Pancreas (tissue), 10 donors: Measurements from ENCODE around the gene SUGP2. TPM values are rescaled to one million over a fixed set of nuclear protein-coding genes. Genes with fewer than 3 reads are reported as not detected.
A peak's percentile ranks its signal among the peaks of the same experiment; 100 is the strongest.

Experiments used
- ATAC-seq, 4 donors: fragments of 200-7000 bp; cut with Tn5 transposase; one replicate each; pipeline versions ENCODE4 v1.8.0 to v1.9.1; 2020; ENCODE audit warnings: mild to moderate bottlenecking in 4 of 4, moderate library complexity in 4 of 4
- DNase-seq, 6 donors: peaks; one replicate each; pipeline ENCODE4 v3.0.0-alpha.2; 2020
- FAIRE-seq: peaks from 2 replicates; lab custom pipeline; 2012; peaks lifted over from hg19 to GRCh38; lab: Jason Lieb, UNC
- H3K27ac ChIP-seq, 4 donors: fragments of 200-600 bp; sonication (generic); 1 replicate in 3 of 4; 2 replicates in 1 of 4; pipeline versions ENCODE4 v1.5.0 to v1.8.0; 2020
- H3K27me3 ChIP-seq, 4 donors: fragments of 200-600 bp; one replicate each; pipeline ENCODE4 v1.8.0; 2021
- H3K36me3 ChIP-seq, 3 donors: fragments of 200-600 bp; sonication (generic) in 1 of 3; one replicate each; pipeline versions ENCODE4 v1.5.0 to v1.8.0; 2020 to 2021
- H3K4me1 ChIP-seq, 3 donors: fragments of 200-600 bp; one replicate each; pipeline ENCODE4 v1.8.0; 2021
- H3K4me3 ChIP-seq, 4 donors: fragments of 200-600 bp; sonication (generic) in 2 of 4; one replicate each; pipeline versions ENCODE4 v1.5.0 to v1.8.0; 2020 to 2021
- H3K9me3 ChIP-seq, 4 donors: fragments of 200-600 bp; one replicate each; pipeline ENCODE4 v1.8.0; 2021
- CTCF ChIP-seq, 4 donors: fragments of 200-600 bp; sonication (generic) in 3 of 4; IDR thresholded peaks; one replicate each; pipeline versions ENCODE4 v1.5.0 to v1.8.0; 2021; ENCODE audit warnings: antibody characterized with exemption in 4 of 4
- WGBS, 2 donors: extraction: QIAGEN DNeasy Blood & Tissue Kit; methylation state at CpG; one replicate each; pipeline ENCODE4 v1.1.7; 2013; 5-methylcytosine and 5-hydroxymethylcytosine counted together
- intact Hi-C, 3 donors: fragments of 100-400 bp; cut with DNase I; formaldehyde crosslinking; loops; one replicate each; pipeline versions ENCODE4 v1.11.1 to v1.14.2; 2022
- polyA plus RNA-seq, 2 donors: library from polyadenylated mRNA; stranded (reverse); fragments of 200-250 nt; gene quantifications; one replicate each; pipeline ENCODE4 v1.2.3, GENCODE V29; 2013
- total RNA-seq, 6 donors: library from RNA; stranded (reverse); fragmentation: NEBNext Ultra II Directional in 4 of 6; extraction: Animal tissue kit (Norgen Biotek cat#: 25700) in 4 of 6; gene quantifications; one replicate each; pipeline versions ENCODE4 v1.2.1 to v1.2.4, GENCODE V29; 2021 to 2023
- donor health status: healthy with polysubstance abuse.
- donor health status: DM: no; HTN: no; CAD: no; lungs with moderate emphysema.
- donor health status: DM: no; HTN: no; CAD: no.
- donor health status: control.
- donor health status: control.
- donor health status: Bipolar disorder and iron deficiency.
- donor health status: DM: yes; HTN: yes; CAD: no.
- donor health status: DM: no; HTN: no; CAD: no.
- donor health status: DM: no; HTN: no; CAD: no.
- donor health status: DM: yes; HTN: yes; CAD: no.

The SUGP2 gene
- total and polyA plus RNA-seq, 8 donors, result 15.4 to 60.6 (median 25.3) TPM

GRCh38 chr19:19034204-19034624 lies 897 bp upstream of the SUGP2 start:
- WGBS, 2 donors, result 9 to 10% methylated on average over 10 of the region's 10 CpGs
- H3K36me3 ChIP-seq, result peaks cover 0 to 2% (median 0%) of the 10 kb centered on the region in 3 donors
- ATAC-seq (peak in 3 of 4 donors; percentile 46 to 60 (median 59)), DNase-seq (peak in 3 of 6 donors; percentile 30 to 43 (median 42)), FAIRE-seq (no peak)
- intact Hi-C loops, result no loop called here
- H3K27ac ChIP-seq, result peak overlapping the region in 2 of 4 donors; percentile 93 to 96
- peak overlapping the region in 3 of 4 donors; percentile 75 to 94 (median 86) for H3K4me3 ChIP-seq
- H3K27me3 ChIP-seq, result no peaks in the 10 kb centered on the region
- peaks cover 0 to 6% (median 6%) of the 10 kb centered on the region in 3 donors for H3K4me1 ChIP-seq
- TF ChIP-seq CTCF (IDR thresholded peaks at IDR 0.05), result no peak
- H3K9me3 ChIP-seq, result no peaks in the 10 kb centered on the region

- H3K27ac ChIP-seq, result peak overlapping the region in 2 of 4 donors; percentile 93 to 96
- H3K27me3 ChIP-seq, result no peaks in the 10 kb centered on the region
- peaks cover 0 to 2% (median 0%) of the 10 kb centered on the region in 3 donors for H3K36me3 ChIP-seq
- ATAC-seq (peak in 3 of 4 donors; percentile 19 to 59 (median 38)), FAIRE-seq (no peak), DNase-seq (peak in 1 of 6 donors; percentile 71)
- WGBS, 2 donors, result 0 to 1% methylated on average over 26 to 32 of the region's 32 CpGs
- intact Hi-C loops, result no loop called here
- no peak for TF ChIP-seq CTCF (IDR thresholded peaks at IDR 0.05)
- no peaks in the 10 kb centered on the region for H3K9me3 ChIP-seq
- peaks cover 0 to 6% (median 6%) of the 10 kb centered on the region in 3 donors for H3K4me1 ChIP-seq
- peak overlapping the region; percentile 64 to 94 (median 80) for H3K4me3 ChIP-seq
Measured at GRCh38 chr19:19033176-19033425, 216 bp downstream of the SUGP2 start.

- no peak for TF ChIP-seq CTCF (IDR thresholded peaks at IDR 0.05)
- WGBS, 2 donors, result 12 to 13% methylated on average over 31 of the region's 31 CpGs
Measured at GRCh38 chr19:19032420-19033175, 719 bp downstream of the SUGP2 start.

GRCh38 chr19:19031891-19032290 lies 1.4 kb downstream of the SUGP2 start:
- no peak for ATAC-seq
- TF ChIP-seq CTCF (IDR thresholded peaks at IDR 0.05), result no peak
- no peaks in the 10 kb centered on the region for H3K27me3 ChIP-seq
- H3K4me1 ChIP-seq, result peaks cover 0 to 6% (median 6%) of the 10 kb centered on the region in 3 donors
- no peak for FAIRE-seq
- no peaks in the 10 kb centered on the region for H3K9me3 ChIP-seq
- no peak overlapping the region for H3K27ac ChIP-seq
- H3K36me3 ChIP-seq, result peaks cover 0 to 2% (median 0%) of the 10 kb centered on the region in 3 donors
- no peak for DNase-seq
- H3K4me3 ChIP-seq, result no peak overlapping the region
- intact Hi-C loops, result no loop called here
- WGBS, 2 donors, result 75 to 82% methylated on average over 5 of the region's 5 CpGs

More at GRCh38 chr19:19032420-19033175, 719 bp downstream of the SUGP2 start:
- intact Hi-C loops, result no loop called here
- Histone ChIP-seq H3K9me3 (no peaks in the 10 kb centered on the region), H3K4me1 (peaks cover 0 to 6% (median 6%) of the 10 kb centered on the region in 3 donors), H3K27me3 (no peaks in the 10 kb centered on the region), H3K4me3 (peak overlapping the region; percentile 64 to 94 (median 80)), H3K27ac (peak overlapping the region in 2 of 4 donors; percentile 93 to 96), H3K36me3 (peaks cover 0 to 2% (median 0%) of the 10 kb centered on the region in 3 donors)
- peak in 2 of 4 donors; percentile 31 to 48 for ATAC-seq
- no peak for FAIRE-seq
- DNase-seq, result peak in 4 of 6 donors; percentile 37 to 70 (median 54)

GRCh38 chr19:19028526-19028925 lies 4.8 kb downstream of the SUGP2 start:
- no peak for TF ChIP-seq CTCF (IDR thresholded peaks at IDR 0.05)
- Histone ChIP-seq H3K9me3 (no peaks in the 10 kb centered on the region), H3K27ac (no peak overlapping the region), H3K4me3 (no peak overlapping the region), H3K4me1 (no peaks in the 10 kb centered on the region), H3K27me3 (no peaks in the 10 kb centered on the region), H3K36me3 (peaks cover 0 to 12% (median 10%) of the 10 kb centered on the region in 3 donors)
- intact Hi-C loops, result no loop called here
- ATAC-seq (no peak), DNase-seq (no peak), FAIRE-seq (no peak)
- WGBS, 2 donors, result 88 to 92% methylated on average over 9 of the region's 9 CpGs
